HG03457 (cell line): Measurements from ENCODE around the gene KRT35.

Experiments used
- ATAC-seq: cut with Tn5 transposase; IDR thresholded peaks from one replicate; pipeline ENCODE4 v1.9.1; 2021; ENCODE audit warnings: moderate number of reproducible peaks; ENCODE audit not compliant: unreplicated experiment

Gene KRT35

GRCh38 chr17:41512546-41513167, 31.7 kb upstream of the KRT35 start:
- no peak for ATAC-seq

- no peak for ATAC-seq
Observed at GRCh38 chr17:41511716-41512115, 30.8 kb upstream of the KRT35 start.

- ATAC-seq, result no peak
Observed at GRCh38 chr17:41511116-41511515, 30.2 kb upstream of the KRT35 start.

GRCh38 chr17:41510251-41511065, 29.5 kb upstream of the KRT35 start:
- no peak for ATAC-seq

DNA sequence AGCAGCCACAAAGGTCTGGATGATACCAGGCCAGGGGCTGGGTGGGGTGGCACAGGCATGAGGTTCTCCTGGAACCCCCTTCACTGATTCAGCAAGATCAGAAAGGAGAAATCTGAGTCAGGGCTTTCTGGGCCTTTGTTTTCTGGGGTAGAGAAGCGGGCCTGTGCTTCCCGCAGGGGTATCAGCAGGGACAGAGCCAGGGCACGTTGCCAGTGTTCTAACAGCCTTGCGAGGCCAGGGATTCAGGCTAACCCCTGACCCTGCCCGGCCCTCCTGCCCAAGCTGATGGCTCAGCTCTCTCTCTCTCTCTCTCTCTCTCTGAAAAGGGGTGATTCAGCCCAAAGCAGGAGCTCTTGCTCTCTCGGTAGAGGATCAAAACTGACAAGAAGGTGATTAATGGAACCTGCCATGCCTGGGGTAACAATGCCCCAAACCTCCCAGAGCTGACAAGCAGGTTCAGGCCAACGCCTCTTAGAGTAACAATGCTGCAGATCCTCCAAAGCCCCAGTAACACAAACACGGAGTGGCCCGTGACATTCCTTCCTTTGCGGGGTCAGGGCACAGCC, 26.4 kb upstream of the KRT35 start:
- no peak for ATAC-seq

- ATAC-seq, result no peak
Observed at GRCh38 chr17:41505809-41506767, 25.1 kb upstream of the KRT35 start.

DNA sequence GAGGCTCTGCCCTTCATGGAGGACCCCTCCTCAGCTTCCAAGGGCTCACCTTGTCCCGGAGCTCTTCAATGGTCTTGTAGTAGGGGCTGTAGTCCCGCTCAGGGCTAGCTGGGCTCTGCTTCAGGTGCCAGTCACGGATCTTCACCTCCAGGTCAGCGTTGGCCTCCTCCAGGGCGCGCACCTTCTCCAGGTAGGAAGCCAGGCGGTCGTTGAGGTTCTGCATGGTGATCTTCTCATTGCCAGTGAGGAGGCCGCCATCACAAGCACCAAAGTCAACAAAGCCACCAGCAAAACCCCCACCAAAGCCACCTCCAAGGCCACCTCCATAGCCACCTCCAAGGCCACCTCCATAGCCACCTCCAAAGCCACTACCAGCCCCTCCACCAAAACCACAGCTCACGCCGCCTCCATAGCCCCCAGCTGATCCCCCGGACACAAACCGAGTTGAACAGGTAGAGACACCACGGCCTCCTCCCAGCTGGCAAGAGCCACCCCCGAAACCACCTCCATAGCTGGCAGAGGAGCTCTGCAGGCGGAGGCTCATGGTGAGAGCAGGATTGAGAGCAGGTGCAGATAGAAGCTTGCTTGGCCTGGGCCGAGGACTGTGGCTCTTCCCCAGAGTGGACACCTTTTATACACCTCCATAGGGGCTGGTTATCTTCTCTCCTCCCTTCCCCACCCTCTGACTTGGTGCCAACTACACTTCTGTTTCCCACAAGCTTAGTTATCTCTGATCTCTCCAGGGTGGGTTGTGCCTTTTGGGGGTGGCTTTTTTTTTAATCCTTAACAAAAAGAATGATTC, 24.3 kb upstream of the KRT35 start, which contains the start of gene KRT13:
Gene KRT13 (minus strand): TSS at position 606 of the 802 bp plus-strand sequence. CDS start 62 bp downstream, at position 544.
- no peak for ATAC-seq

DNA sequence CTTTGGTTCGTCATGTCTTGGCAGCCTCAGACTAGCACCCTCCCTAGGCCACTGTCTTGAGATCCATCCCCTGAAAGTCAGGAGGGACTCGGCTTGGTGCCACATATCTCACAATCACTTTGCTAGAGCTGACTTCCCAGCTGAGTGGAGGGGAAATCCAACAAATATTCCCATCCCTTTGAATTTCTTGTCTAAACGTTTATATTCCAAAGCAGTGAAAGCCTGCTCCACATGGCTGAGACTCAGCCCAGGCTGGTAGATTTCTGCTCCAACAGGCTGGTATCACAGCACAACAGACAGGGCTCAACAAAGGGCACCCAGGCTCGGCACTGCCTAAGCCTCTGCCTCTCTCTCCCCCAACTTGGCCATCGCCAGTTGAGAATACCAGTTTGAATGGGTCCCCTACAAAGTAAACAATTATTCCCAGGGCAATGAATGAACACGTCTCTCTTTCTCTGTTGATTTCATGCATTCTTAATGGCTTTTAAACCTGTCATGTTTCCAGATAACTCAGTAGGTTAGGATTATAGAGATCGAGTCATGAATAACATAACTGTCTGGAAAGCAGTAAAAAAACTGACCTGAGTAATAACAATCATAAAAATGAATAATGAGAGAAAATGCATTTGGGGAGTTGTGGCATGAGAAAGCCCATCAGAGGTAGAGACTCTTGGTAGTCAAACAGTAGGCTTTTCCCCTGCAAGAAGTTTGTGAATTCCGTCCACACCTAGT, 23.5 kb upstream of the KRT35 start:
- no peak for ATAC-seq

- ATAC-seq, result no peak
Observed at GRCh38 chr17:41503202-41503601, 22.3 kb upstream of the KRT35 start.

GRCh38 chr17:41500131-41500911, 19.4 kb upstream of the KRT35 start:
- ATAC-seq, result no peak

DNA sequence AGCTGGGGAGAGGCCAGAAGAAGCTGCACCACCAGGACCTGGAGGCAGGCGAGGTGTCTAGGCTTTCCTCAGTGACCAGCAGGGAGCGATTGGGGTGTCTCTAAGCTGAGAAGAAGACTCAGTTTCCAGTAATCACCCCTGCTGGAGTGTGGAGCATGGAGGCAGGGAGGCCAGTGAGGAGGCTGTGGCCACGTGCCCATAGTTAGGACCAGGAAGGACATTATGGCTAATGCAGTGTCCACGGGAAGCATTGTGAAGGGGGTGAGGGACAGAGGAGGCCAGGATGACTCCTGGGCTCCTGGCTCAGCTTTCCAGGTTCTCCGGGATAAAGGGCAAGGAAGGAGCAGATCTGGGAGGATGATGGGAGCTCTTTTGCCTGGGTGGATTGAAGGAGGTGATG, 18.8 kb upstream of the KRT35 start:
- ATAC-seq, result no peak

DNA sequence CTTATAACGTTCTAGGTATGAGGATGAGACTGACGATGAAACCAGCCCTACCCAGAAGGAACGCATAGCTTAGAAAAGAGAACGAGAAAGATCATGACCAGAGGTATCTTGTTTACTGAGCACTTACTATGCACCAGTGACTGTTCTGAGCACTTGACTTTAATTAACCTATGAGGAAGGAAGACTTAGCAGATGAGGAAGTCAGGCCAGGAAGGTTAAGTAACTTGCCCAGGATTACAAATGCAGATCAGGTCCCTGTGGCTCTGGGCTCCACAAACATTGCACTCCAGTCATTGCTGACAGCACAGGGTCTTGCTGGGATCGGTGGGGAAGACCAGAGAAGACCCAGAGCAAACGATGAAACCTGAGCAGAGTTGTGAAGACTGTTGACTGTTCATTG, 17.3 kb upstream of the KRT35 start:
- no peak for ATAC-seq

- no peak for ATAC-seq
Observed at GRCh38 chr17:41496803-41497484, 16.0 kb upstream of the KRT35 start.

DNA sequence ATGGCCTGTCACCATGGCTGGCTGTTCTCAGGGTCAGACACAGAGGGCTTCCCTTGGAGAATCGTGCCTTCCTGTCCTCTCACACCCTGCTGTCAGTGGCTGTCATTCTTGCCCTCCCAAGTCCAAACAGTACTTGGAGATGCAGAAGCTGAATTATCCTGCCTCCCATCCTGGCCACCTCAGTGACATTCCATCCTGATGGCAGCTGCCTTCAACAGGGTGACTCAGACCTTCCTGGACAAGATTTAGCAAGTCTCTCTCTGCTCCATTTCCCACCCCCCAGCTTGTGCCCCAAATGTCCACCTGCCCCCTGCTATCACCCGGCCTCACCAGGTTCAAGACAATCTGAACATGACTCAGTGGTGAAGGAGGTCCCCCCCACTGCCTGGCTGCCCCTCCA, 13.6 kb upstream of the KRT35 start:
- no peak for ATAC-seq

GRCh38 chr17:41492771-41493170, 11.8 kb upstream of the KRT35 start:
- no peak for ATAC-seq

DNA sequence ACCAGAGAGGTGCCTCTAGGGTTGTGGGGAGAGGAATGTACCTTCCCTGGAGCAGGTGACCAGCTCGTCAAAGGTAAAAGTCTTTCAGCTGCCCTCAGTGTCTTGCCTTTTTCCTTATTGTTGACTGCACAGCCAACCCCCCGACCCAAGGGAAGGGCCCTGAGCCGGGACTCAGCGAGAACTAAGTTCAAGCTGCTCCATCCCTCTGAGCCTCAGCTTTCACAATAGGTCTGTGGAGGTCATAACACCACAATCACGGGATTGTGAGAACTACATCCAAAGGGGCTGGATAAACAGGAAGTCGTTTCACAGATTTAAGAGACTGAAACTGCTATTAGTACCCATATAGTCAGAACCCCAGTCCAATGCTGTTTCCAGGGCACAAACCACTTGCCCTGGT, 11.4 kb upstream of the KRT35 start:
- no peak for ATAC-seq

GRCh38 chr17:41491476-41491875, 10.5 kb upstream of the KRT35 start:
- no peak for ATAC-seq
